Activated effector memory CD4-positive, alpha-beta T cell treated with anti-CD3 and anti-CD28 coated beads, Interleukin-2, amount 50 U/mL, for 16 hours (primary cell): ENCODE data around the gene TSSK6.

Experiments
- DNase-seq: peaks from one replicate; pipeline ENCODE4 v3.0.0-alpha.2; 2020

The TSSK6 gene

GRCh38 chr19:19514881-19515641 is at the start of gene TSSK6:
Gene TSSK6 (minus strand): TSS chr19:19515548. CDS start chr19:19515427, 121 bp downstream.
- no peak for DNase-seq

GRCh38 chr19:19563348-19563848 is 48.0 kb upstream of the TSSK6 start:
- DNase-seq, result no peak

GRCh38 chr19:19562665-19563347 is 47.5 kb upstream of the TSSK6 start:
- DNase-seq, result peak; percentile 70

- DNase-seq, result no peak
Observed at GRCh38 chr19:19561946-19562664, 46.8 kb upstream of the TSSK6 start.

- no peak for DNase-seq
Observed at GRCh38 chr19:19559931-19560330, 44.6 kb upstream of the TSSK6 start.

GRCh38 chr19:19558636-19559035 is 43.3 kb upstream of the TSSK6 start:
- DNase-seq, result no peak

- DNase-seq, result no peak
Observed at GRCh38 chr19:19558055-19558454, 42.7 kb upstream of the TSSK6 start.

GRCh38 chr19:19554074-19555023 is 39.0 kb upstream of the TSSK6 start:
- peak; percentile 88 for DNase-seq

GRCh38 chr19:19553670-19554069 is 38.3 kb upstream of the TSSK6 start:
- no peak for DNase-seq

- DNase-seq, result peak; percentile 71
Observed at GRCh38 chr19:19552798-19553197, 37.5 kb upstream of the TSSK6 start.

- no peak for DNase-seq
Observed at GRCh38 chr19:19551853-19552192, 36.5 kb upstream of the TSSK6 start.

- DNase-seq, result no peak
Observed at GRCh38 chr19:19550972-19551852, 35.9 kb upstream of the TSSK6 start.

GRCh38 chr19:19550485-19550929 is 35.2 kb upstream of the TSSK6 start:
- DNase-seq, result no peak

- no peak for DNase-seq
Observed at GRCh38 chr19:19549804-19550464, 34.6 kb upstream of the TSSK6 start.

GRCh38 chr19:19548915-19549759 is 33.8 kb upstream of the TSSK6 start:
- DNase-seq, result no peak

GRCh38 chr19:19547674-19548336 is 32.5 kb upstream of the TSSK6 start:
- DNase-seq, result no peak

- no peak for DNase-seq
Observed at GRCh38 chr19:19546751-19547162, 31.4 kb upstream of the TSSK6 start.

- DNase-seq, result no peak
Observed at GRCh38 chr19:19545707-19546106, 30.4 kb upstream of the TSSK6 start.

GRCh38 chr19:19544954-19545591 is 29.7 kb upstream of the TSSK6 start:
- no peak for DNase-seq
